Lower leg skin (tissue), 3 donors: ENCODE results near the gene CD47.

ENCODE experiments used
- CTCF ChIP-seq, 3 donors: fragments of 450-650 bp; IDR thresholded peaks; one replicate each; pipeline ENCODE4 v1.5.1; 2016; ENCODE audit warnings: antibody characterized with exemption in 3 of 3, mild to moderate bottlenecking in 3 of 3, moderate library complexity in 2 of 3
- POLR2A ChIP-seq, 2 donors: fragments of 450-650 bp; IDR thresholded peaks; one replicate each; pipeline ENCODE4 v1.6.1; 2016 to 2017; ENCODE audit warnings: antibody characterized with exemption in 2 of 2, mild to moderate bottlenecking in 1 of 2, moderate library complexity in 1 of 2

GRCh38 chr3:108124337-108125152 lies 33.7 kb upstream of the CD47 start:
- TF ChIP-seq CTCF (IDR thresholded peaks at IDR 0.05): no peak
- TF ChIP-seq POLR2A (IDR thresholded peaks at IDR 0.05): no peak
